ENCODE data around the gene UBA1.

Gene UBA1

GRCh38 chrX:47198026-47198686, 4.5 kb downstream of the UBA1 start:
- no peak for FAIRE-seq
- no peak for DNase-seq (ENCODE audit: insufficient read length, low spot score)
- TF ChIP-seq, protein P1, sequence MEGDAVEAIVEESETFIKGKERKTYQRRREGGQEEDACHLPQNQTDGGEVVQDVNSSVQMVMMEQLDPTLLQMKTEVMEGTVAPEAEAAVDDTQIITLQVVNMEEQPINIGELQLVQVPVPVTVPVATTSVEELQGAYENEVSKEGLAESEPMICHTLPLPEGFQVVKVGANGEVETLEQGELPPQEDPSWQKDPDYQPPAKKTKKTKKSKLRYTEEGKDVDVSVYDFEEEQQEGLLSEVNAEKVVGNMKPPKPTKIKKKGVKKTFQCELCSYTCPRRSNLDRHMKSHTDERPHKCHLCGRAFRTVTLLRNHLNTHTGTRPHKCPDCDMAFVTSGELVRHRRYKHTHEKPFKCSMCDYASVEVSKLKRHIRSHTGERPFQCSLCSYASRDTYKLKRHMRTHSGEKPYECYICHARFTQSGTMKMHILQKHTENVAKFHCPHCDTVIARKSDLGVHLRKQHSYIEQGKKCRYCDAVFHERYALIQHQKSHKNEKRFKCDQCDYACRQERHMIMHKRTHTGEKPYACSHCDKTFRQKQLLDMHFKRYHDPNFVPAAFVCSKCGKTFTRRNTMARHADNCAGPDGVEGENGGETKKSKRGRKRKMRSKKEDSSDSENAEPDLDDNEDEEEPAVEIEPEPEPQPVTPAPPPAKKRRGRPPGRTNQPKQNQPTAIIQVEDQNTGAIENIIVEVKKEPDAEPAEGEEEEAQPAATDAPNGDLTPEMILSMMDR (IDR thresholded peaks at IDR 0.05; ENCODE audit: insufficient read depth, missing control alignments): no peak

DNA sequence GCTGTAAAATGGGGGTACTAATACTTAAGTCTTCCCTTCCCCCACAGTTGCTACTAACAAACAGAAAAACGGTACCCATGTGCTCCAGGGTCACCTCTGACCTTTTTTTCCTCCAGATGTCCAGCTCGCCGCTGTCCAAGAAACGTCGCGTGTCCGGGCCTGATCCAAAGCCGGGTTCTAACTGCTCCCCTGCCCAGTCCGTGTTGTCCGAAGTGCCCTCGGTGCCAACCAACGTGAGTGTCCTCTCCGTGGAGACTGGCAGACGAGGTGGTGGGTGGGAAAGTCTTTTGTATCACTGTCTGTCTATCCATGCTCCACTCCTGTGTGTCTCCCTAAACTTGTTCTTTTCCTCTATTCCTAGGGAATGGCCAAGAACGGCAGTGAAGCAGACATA, 5.1 kb downstream of the UBA1 start:
- TF ChIP-seq, protein P1 (IDR thresholded peaks at IDR 0.05; ENCODE audit: insufficient read depth, missing control alignments): no peak
- DNase-seq (ENCODE audit: insufficient read length, low spot score) (no peak), FAIRE-seq (no peak)

GRCh38 chrX:47199286-47199685, 5.7 kb downstream of the UBA1 start:
- TF ChIP-seq, protein P1 (IDR thresholded peaks at IDR 0.05; ENCODE audit: insufficient read depth, missing control alignments): no peak
- FAIRE-seq (no peak), DNase-seq (ENCODE audit: insufficient read length, low spot score) (no peak)

GRCh38 chrX:47200385-47201150, 6.9 kb downstream of the UBA1 start:
- TF ChIP-seq, protein P1 (IDR thresholded peaks at IDR 0.05; ENCODE audit: insufficient read depth, missing control alignments): no peak
- FAIRE-seq (no peak), DNase-seq (ENCODE audit: insufficient read length, low spot score) (no peak)

- DNase-seq (ENCODE audit: insufficient read length, low spot score) (no peak), FAIRE-seq (no peak)
- TF ChIP-seq, protein P1 (IDR thresholded peaks at IDR 0.05; ENCODE audit: insufficient read depth, missing control alignments): no peak
Observed at GRCh38 chrX:47201345-47201944, 7.8 kb downstream of the UBA1 start.

- TF ChIP-seq, protein P1 (IDR thresholded peaks at IDR 0.05; ENCODE audit: insufficient read depth, missing control alignments): no peak
- no peak for DNase-seq (ENCODE audit: insufficient read length, low spot score)
- no peak for FAIRE-seq
Observed at GRCh38 chrX:47202316-47202715, 8.7 kb downstream of the UBA1 start.

Data from D721Med (cell line).